Esophagus squamous epithelium (tissue), 4 donors: ENCODE measurements around the gene UTS2R.

ENCODE experiments used
- POLR2A ChIP-seq, 4 donors: fragments of 450-650 bp; IDR thresholded peaks; one replicate each; pipeline ENCODE4 v1.6.1; 2017; ENCODE audit warnings: antibody characterized with exemption in 4 of 4, mild to moderate bottlenecking in 4 of 4, moderate library complexity in 3 of 4
- TF ChIP-seq, protein P1 (sequence below), 6 experiments: fragments of 450-650 bp in 4 of 6; fragments of 200-600 bp in 2 of 6; sonication (generic) in 2 of 6; IDR thresholded peaks; one replicate each; pipeline ENCODE4 v1.5.1; 2016 to 2019; ENCODE audit warnings: antibody characterized with exemption in 6 of 6, mild to moderate bottlenecking in 4 of 6, moderate library complexity in 4 of 6

DNA sequence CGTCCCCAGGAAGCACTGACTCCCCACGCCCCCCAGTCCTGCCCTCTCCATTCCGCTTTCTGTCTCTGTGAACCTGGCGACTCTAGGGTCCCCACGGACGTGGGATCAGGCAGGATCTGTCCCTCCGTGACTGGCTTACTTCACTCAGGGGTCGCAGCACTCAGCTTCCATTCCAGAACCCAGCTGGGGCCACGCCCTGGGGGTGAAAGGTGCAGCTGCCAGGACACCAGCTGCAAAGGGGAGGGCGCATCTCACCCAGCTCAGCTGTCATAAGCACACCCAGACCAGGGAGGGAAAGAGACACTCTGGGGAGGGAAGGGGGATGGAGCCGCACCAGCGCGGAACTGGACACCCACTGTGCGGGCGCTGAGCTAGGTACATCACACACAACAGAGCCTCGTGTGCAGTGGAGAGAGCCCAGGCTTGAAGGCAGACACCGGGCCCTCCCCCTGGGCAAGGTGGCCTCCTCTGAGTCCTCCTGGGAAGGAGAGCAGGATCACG, 28.1 kb downstream of the UTS2R start:
- TF ChIP-seq, protein P1, sequence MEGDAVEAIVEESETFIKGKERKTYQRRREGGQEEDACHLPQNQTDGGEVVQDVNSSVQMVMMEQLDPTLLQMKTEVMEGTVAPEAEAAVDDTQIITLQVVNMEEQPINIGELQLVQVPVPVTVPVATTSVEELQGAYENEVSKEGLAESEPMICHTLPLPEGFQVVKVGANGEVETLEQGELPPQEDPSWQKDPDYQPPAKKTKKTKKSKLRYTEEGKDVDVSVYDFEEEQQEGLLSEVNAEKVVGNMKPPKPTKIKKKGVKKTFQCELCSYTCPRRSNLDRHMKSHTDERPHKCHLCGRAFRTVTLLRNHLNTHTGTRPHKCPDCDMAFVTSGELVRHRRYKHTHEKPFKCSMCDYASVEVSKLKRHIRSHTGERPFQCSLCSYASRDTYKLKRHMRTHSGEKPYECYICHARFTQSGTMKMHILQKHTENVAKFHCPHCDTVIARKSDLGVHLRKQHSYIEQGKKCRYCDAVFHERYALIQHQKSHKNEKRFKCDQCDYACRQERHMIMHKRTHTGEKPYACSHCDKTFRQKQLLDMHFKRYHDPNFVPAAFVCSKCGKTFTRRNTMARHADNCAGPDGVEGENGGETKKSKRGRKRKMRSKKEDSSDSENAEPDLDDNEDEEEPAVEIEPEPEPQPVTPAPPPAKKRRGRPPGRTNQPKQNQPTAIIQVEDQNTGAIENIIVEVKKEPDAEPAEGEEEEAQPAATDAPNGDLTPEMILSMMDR (IDR thresholded peaks at IDR 0.05) = no peak
- TF ChIP-seq POLR2A (IDR thresholded peaks at IDR 0.05) = no peak
